ENCODE data around the gene HOXB3. TPM values are rescaled to one million over a fixed set of nuclear protein-coding genes. Genes with fewer than 3 reads are reported as not detected.
A peak's percentile ranks its signal among the peaks of the same experiment; 100 is the strongest.

Gene HOXB3
- total RNA-seq, 1 experiment from 2014 or later = 151 TPM

DNA sequence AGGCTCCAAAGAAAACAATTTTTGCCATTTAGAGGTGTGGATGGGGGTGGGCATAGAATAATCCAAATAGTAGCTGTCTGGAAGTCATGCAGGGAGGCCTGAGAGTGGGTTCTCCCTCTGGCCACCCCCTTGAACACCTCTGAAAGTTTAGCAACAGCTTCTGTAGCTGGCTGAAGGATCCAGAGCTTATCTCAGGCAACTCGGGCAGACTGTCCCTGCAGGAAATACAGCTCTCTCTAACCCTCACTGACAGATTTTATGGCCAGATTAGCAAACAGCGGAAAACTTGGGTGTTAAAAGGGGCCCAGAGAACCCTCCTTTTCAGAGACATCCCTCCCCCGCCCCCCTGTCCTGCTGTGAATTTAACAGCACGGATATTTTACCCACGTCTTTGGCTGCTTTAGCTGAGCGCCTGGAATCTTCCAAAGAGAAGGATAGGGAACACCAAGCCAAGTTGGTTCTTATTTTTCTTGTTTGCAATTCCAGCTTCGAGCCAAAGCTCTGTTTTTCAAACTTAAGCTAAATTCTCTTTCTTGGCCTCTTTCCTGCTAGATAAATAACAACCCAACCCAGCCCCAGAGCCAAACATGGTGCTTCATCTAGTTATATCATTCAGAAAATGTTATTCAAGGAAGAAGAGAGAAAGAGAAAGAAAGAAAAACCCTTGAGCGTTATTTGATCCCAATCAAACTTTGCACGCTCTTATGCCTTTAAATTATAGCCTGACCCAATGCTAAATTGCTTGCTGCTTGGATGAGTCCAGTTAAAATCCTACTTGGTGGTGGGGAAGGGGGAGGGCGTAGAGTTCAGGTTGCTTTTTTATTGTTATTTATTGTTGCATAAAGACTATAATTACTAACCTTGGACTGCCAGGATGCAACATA, 42.9 kb downstream of the HOXB3 start:
- Mint-ChIP-seq H3K9me3 (ENCODE audit: low read depth, unreplicated experiment) (no peaks in the 10 kb centered on the region), H3K27ac (ENCODE audit: unreplicated experiment) (peak overlapping the region; percentile 83), H3K27me3 (ENCODE audit: unreplicated experiment) (peaks cover 36% of the 10 kb centered on the region), H3K4me3 (ENCODE audit: low read depth, unreplicated experiment) (peak overlapping the region; percentile 68), H3K4me1 (ENCODE audit: low read depth, unreplicated experiment) (peaks cover 25% of the 10 kb centered on the region), H3K36me3 (ENCODE audit: insufficient read depth, unreplicated experiment) (peaks cover 90% of the 10 kb centered on the region)
- CTCF ChIA-PET = interaction anchor here (0.6 to 1.9 kb wide), 10 partner anchors 8 to 211 kb away, joined by 3 to 7 read pairs (median 4); no protein-coding TSS in a partner anchor
- BruUV-seq (replicated peaks) = no TSS peak
- TF ChIP-seq, protein P1, sequence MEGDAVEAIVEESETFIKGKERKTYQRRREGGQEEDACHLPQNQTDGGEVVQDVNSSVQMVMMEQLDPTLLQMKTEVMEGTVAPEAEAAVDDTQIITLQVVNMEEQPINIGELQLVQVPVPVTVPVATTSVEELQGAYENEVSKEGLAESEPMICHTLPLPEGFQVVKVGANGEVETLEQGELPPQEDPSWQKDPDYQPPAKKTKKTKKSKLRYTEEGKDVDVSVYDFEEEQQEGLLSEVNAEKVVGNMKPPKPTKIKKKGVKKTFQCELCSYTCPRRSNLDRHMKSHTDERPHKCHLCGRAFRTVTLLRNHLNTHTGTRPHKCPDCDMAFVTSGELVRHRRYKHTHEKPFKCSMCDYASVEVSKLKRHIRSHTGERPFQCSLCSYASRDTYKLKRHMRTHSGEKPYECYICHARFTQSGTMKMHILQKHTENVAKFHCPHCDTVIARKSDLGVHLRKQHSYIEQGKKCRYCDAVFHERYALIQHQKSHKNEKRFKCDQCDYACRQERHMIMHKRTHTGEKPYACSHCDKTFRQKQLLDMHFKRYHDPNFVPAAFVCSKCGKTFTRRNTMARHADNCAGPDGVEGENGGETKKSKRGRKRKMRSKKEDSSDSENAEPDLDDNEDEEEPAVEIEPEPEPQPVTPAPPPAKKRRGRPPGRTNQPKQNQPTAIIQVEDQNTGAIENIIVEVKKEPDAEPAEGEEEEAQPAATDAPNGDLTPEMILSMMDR (IDR thresholded peaks at IDR 0.05; ENCODE audit: unreplicated experiment) = no peak
- intact Hi-C loops (cut with micrococcal nuclease; ENCODE audit: unreplicated experiment) = no loop called here
- no peak for DNase-seq

DNA sequence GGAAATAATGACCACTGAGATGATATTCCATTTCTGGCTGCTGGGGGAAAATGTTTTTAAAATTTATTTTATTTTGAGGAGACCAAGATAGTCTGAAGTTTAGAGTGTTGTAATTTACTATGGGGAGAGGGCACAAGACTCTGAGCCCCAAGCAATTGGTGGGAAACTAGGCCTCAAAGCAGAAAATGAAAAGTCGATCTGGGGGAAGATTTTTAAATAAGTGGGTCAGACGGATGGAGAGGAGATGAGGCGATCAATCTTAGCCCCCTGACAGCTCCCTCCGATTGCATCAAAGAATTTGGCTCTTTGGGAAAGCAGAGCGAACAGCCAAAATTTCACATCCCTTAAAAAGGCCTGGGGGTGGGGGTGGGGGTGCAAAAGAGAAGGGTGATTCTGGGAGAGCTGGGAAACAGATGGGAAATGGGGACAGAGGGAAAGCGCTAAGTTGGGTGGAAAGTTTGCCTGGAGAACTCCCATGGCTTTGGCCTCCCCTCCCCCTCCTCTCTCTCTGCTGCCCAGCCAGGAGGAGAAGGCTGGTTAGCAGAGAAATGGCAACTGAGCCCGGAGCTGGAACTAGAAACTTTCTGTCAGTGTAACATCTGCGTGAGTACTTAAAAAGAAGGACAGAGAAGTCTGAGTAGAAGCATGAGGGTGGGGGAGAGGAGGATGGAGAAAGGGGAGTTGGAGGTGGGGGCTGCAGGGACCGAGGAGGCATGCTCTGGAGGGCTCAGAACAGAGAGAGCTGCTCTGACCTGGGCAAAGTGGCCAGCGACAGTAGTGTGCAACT, 43.7 kb downstream of the HOXB3 start:
- Mint-ChIP-seq H3K36me3 (ENCODE audit: insufficient read depth, unreplicated experiment) (peaks cover 90% of the 10 kb centered on the region), H3K27ac (ENCODE audit: unreplicated experiment) (peak overlapping the region; percentile 83), H3K4me3 (ENCODE audit: low read depth, unreplicated experiment) (peak overlapping the region; percentile 68), H3K4me1 (ENCODE audit: low read depth, unreplicated experiment) (peaks cover 31% of the 10 kb centered on the region), H3K27me3 (ENCODE audit: unreplicated experiment) (peaks cover 45% of the 10 kb centered on the region), H3K9me3 (ENCODE audit: low read depth, unreplicated experiment) (no peaks in the 10 kb centered on the region)
- TF ChIP-seq, protein P1 (IDR thresholded peaks at IDR 0.05; ENCODE audit: unreplicated experiment) = no peak
- CTCF ChIA-PET = interaction anchor here (0.6 to 1.9 kb wide), 8 partner anchors 9 to 210 kb away, joined by 3 to 6 read pairs (median 4); no protein-coding TSS in a partner anchor
- DNase-seq = no peak
- intact Hi-C loops (cut with micrococcal nuclease; ENCODE audit: unreplicated experiment) = no loop called here
- BruUV-seq (replicated peaks) = no TSS peak

- Mint-ChIP-seq H3K36me3 (ENCODE audit: insufficient read depth, unreplicated experiment) (peaks cover 88% of the 10 kb centered on the region), H3K27ac (ENCODE audit: unreplicated experiment) (peak overlapping the region; percentile 83), H3K4me3 (ENCODE audit: low read depth, unreplicated experiment) (peak overlapping the region; percentile 68), H3K27me3 (ENCODE audit: unreplicated experiment) (peaks cover 52% of the 10 kb centered on the region), H3K9me3 (ENCODE audit: low read depth, unreplicated experiment) (no peaks in the 10 kb centered on the region), H3K4me1 (ENCODE audit: low read depth, unreplicated experiment) (peaks cover 31% of the 10 kb centered on the region)
- BruUV-seq (replicated peaks) = TSS peak; percentile 20
- intact Hi-C loops (cut with micrococcal nuclease; ENCODE audit: unreplicated experiment) = no loop called here
- TF ChIP-seq, protein P1 (IDR thresholded peaks at IDR 0.05; ENCODE audit: unreplicated experiment) = no peak
- CTCF ChIA-PET = no interaction called here
- no peak for DNase-seq
These were observed 44.5 kb downstream of the HOXB3 start for GRCh38 chr17:48545539-48545938.

DNA sequence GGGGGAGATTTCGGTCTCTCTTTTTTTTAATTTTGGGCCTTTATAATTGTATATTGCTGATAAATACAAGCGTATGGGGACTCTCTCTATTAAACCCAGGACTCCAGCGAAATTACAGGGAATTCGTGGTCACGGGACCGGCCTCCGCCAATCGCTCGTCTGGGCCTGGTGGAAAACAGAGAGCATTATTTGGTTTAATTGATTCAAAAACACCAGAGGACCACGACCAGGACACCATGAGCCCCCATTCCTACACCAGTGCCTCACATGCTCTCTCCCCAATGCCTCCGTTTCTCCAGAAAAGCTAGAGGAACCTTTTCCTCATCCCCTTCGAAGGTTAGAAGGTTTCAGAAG, 45.0 kb downstream of the HOXB3 start, which contains the start of gene HOXB2:
HOXB2 (minus strand) TSS at position 88 of the 354 bp plus-strand sequence. CDS start 198 bp downstream, outside the sequence.
- TF ChIP-seq, protein P1 (IDR thresholded peaks at IDR 0.05; ENCODE audit: unreplicated experiment) = no peak
- H3K36me3 Mint-ChIP-seq (ENCODE audit: insufficient read depth, unreplicated experiment) = peaks cover 82% of the 10 kb centered on the region
- CTCF ChIA-PET = no interaction called here
- no peaks in the 10 kb centered on the region for H3K9me3 Mint-ChIP-seq (ENCODE audit: low read depth, unreplicated experiment)
- intact Hi-C loops (cut with micrococcal nuclease; ENCODE audit: unreplicated experiment) = no loop called here
- no TSS peak for BruUV-seq (replicated peaks)
- peaks cover 31% of the 10 kb centered on the region for H3K4me1 Mint-ChIP-seq (ENCODE audit: low read depth, unreplicated experiment)
- peaks cover 56% of the 10 kb centered on the region for H3K27me3 Mint-ChIP-seq (ENCODE audit: unreplicated experiment)
- DNase-seq = no peak
- peak within 1 kb of the TSS; percentile 68 for H3K4me3 Mint-ChIP-seq (ENCODE audit: low read depth, unreplicated experiment)
- H3K27ac Mint-ChIP-seq (ENCODE audit: unreplicated experiment) = peak within 1 kb of the TSS; percentile 83

All from Calu3 (cell line).